IPS-NIHi7 (cell line): ENCODE measurements around the gene CGREF1.
A peak's percentile ranks its signal among the peaks of the same experiment; 100 is the strongest.
"Not testable (repeated sequence)": the region's sequence is repeated elsewhere in the genome, so short reads cannot be mapped to it uniquely, and the experiment has no call there.

Experiments
- DNase-seq: peaks from one replicate; pipeline ENCODE4 v3.0.0; 2012; ENCODE audit warnings: mixed read lengths; ENCODE audit errors: extremely low spot score

The CGREF1 gene

GRCh38 chr2:27087823-27088410 lies 31.0 kb downstream of the CGREF1 start:
- DNase-seq: no peak

DNA sequence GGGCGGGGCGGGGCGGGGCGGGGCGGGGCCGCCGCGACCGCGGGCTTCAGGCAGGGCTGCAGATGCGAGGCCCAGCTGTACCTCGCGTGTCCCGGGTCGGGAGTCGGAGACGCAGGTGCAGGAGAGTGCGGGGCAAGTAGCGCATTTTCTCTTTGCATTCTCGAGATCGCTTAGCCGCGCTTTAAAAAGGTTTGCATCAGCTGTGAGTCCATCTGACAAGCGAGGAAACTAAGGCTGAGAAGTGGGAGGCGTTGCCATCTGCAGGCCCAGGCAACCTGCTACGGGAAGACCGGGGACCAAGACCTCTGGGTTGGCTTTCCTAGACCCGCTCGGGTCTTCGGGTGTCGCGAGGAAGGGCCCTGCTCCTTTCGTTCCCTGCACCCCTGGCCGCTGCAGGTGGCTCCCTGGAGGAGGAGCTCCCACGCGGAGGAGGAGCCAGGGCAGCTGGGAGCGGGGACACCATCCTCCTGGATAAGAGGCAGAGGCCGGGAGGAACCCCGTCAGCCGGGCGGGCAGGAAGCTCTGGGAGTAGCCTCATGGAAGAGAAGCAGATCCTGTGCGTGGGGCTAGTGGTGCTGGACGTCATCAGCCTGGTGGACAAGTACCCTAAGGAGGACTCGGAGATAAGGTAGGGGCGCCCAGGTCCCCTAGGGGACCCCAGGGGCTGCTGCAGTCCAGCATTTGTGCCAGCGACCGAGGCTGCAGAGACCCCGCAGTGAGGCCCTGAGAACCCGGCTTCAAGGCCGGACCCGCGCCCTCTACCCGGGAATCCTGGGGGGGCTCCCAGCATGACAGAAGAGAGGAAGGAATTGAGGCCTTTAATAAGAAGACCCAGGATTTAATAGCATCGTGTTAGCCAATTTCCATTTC lies 32.0 kb downstream of the CGREF1 start, which contains the start of gene KHK:
KHK (plus strand) TSS at position 49 of the 870 bp plus-strand sequence; CDS start at position 537, 488 bp downstream.
- peak; percentile 60 for DNase-seq

- DNase-seq: peak; percentile 97
Observed at GRCh38 chr2:27086090-27086723, 32.7 kb downstream of the CGREF1 start.

DNA sequence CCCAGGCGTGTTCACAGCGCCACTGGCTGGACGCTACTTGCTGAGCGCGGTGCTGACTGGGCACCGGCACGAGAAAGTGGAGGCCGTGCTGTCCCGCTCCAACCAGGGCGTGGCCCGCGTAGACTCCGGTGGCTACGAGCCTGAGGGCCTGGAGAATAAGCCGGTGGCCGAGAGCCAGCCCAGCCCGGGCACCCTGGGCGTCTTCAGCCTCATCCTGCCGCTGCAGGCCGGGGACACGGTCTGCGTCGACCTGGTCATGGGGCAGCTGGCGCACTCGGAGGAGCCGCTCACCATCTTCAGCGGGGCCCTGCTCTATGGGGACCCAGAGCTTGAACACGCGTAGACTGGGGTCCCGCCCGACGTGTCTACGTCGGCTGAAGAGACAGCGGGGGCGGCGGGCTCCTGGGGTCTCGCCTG lies 33.2 kb downstream of the CGREF1 start:
- DNase-seq: peak; percentile 55

GRCh38 chr2:27085062-27085672 lies 33.8 kb downstream of the CGREF1 start:
- DNase-seq: no peak

DNA sequence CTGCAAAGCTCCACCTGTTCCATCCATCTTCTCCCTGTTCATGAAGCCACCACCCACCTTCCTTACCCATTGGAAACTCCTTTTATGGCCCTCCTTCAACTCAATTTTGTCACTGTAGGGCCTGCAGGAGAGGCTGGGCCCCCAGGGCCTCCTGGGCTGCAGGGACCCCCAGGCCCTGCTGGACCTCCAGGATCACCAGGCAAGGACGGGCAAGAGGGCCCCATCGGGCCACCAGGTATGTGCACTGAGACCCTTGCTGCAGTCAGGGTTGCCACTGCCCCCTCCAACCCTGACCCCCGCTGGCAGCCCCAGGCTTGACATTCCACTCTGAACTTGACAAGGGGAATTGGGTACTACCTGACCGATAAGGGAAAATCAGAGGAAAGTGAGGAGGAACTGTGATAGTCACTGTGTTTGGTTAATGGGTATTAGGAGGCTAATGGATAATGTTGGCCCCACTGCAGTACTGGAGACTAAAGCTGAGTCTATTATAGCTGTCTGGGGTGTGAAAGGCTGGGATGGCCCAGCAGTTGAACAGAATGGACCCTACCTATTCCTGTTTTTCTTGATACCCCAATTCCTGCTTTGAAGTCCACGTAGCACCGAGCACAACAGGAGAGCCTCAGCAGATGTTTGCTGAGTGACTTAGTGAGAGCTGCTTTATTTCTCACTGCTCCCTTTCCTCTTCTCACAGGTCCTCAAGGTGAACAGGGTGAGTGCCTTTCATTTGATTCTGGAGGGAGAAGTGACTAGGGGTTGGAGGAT lies 34.4 kb downstream of the CGREF1 start:
- DNase-seq: no peak

DNA sequence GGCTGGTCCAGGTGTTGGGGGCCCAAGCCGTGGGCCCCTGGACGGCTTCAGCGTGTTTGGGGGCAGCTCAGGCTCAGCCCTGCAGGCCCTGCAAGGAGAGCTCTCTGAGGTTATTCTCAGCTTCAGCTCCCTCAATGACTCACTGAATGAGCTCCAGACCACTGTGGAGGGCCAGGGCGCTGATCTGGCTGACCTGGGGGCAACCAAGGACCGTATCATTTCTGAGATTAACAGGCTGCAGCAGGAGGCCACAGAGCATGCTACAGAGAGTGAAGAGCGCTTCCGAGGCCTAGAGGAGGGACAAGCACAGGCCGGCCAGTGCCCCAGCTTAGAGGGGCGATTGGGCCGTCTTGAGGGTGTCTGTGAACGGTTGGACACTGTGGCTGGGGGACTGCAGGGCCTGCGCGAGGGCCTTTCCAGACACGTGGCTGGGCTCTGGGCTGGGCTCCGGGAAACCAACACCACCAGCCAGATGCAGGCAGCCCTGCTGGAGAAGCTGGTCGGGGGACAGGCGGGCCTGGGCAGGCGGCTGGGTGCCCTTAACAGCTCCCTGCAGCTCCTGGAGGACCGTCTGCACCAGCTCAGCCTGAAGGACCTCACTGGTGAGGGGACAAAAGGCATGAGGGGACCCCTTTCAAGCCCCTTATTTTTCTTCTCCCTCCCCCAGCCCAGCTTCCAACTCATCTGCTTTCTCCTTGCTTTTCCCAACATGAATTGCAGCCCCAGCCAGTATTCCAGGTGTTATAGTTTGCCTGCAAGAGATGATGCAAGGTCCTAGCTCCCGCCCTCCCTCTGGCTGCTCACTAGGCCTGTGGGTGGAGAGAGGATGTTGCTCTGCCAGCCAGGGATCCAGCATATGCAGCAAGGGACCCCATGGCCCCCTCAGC lies 35.3 kb downstream of the CGREF1 start:
- no peak for DNase-seq

DNA sequence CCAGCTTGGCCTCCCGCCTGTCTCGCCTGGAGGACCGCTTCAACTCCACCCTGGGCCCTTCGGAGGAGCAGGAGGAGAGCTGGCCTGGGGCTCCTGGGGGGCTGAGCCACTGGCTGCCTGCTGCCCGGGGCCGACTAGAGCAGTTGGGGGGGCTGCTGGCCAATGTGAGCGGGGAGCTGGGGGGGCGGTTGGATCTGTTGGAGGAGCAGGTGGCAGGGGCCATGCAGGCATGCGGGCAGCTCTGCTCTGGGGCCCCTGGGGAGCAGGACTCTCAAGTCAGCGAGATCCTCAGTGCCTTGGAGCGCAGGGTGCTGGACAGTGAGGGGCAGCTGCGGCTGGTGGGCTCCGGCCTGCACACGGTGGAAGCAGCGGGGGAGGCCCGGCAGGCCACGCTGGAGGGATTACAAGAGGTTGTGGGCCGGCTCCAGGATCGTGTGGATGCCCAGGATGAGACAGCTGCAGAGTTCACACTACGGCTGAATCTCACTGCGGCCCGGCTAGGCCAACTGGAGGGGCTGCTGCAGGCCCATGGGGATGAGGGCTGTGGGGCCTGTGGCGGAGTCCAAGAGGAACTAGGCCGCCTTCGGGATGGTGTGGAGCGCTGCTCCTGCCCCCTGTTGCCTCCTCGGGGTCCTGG lies 36.0 kb downstream of the CGREF1 start:
- DNase-seq: no peak

DNA sequence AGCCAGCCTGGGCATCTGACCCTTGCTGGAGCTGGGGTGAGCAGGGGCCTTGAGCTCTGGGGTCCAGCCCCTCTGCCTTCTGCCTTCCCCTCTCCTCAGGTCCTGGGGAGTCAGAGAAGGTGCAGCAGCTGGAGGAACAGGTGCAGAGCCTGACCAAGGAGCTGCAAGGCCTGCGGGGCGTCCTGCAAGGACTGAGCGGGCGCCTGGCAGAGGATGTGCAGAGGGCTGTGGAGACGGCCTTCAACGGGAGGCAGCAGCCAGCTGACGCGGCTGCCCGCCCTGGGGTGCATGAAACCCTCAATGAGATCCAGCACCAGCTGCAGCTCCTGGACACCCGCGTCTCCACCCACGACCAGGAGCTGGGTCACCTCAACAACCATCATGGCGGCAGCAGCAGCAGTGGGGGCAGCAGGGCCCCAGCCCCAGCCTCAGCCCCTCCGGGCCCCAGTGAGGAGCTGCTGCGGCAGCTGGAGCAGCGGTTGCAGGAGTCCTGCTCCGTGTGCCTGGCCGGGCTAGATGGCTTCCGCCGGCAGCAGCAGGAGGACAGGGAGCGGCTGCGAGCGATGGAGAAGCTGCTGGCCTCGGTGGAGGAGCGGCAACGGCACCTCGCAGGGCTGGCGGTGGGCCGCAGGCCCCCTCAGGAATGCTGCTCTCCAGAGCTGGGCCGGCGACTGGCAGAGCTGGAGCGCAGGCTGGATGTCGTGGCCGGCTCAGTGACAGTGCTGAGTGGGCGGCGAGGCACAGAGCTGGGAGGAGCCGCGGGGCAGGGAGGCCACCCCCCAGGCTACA lies 36.8 kb downstream of the CGREF1 start:
- DNase-seq: no peak

- no peak for DNase-seq
Observed at GRCh38 chr2:27080603-27080936, 38.4 kb downstream of the CGREF1 start.

GRCh38 chr2:27080140-27080469 lies 38.8 kb downstream of the CGREF1 start:
- no peak for DNase-seq

GRCh38 chr2:27079233-27080139 lies 39.4 kb downstream of the CGREF1 start:
- no peak for DNase-seq

- no peak for DNase-seq
Observed at GRCh38 chr2:27078267-27079194, 40.4 kb downstream of the CGREF1 start, which contains the start of gene EMILIN1. Gene EMILIN1 (plus strand): TSS chr2:27078615. CDS start chr2:27079066, 451 bp downstream.

DNA sequence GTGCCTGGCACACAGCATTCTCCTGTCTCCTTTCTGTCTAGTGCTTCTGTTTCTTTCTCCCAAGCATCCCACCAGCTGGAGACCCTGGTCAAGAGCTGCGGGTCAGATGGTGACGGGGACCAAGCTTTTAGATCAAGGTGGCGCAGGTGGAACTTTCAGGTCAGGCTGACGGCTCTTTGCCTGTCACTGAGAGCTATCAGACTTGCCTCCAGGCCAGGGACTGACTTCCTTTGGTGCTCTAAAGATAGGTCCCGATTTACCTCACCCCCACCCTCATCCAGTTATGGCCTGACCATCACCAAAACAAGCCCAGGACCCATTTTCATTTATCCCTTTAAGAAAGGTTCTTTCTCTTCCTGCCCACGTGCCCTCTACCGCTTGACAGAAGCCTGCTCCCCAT lies 41.7 kb downstream of the CGREF1 start:
- no peak for DNase-seq

DNA sequence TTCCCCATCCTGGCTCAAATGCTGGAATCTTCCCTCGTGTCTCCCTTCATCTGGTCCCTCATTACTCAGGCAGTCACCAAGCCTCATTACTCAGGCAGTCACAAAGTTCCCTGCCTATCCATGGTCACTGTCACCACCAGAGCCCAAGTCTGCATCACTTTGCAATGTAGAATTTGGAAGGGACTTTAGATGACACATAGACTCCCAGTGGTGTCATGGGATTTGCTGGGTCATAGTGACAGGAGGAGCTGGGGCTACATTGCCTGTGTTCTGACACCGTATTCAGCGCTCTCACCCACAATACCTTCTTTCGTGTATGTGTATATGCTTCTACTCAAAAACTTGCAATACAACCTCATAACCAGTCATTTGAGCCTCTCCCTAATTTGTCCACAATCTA lies 42.6 kb downstream of the CGREF1 start:
- no peak for DNase-seq

GRCh38 chr2:27075566-27075871 lies 43.4 kb downstream of the CGREF1 start:
- DNase-seq: not testable (repeated sequence)
